Measurements from ENCODE around the gene BTNL2. TPM values are rescaled to one million over a fixed set of nuclear protein-coding genes. Genes with fewer than 3 reads are reported as not detected.

The BTNL2 gene
- total and polyA plus RNA-seq, 9 of the 15 experiments (the other 6 are each of a cell fraction or from before 2014, with no cell fraction given) = not detected

DNA sequence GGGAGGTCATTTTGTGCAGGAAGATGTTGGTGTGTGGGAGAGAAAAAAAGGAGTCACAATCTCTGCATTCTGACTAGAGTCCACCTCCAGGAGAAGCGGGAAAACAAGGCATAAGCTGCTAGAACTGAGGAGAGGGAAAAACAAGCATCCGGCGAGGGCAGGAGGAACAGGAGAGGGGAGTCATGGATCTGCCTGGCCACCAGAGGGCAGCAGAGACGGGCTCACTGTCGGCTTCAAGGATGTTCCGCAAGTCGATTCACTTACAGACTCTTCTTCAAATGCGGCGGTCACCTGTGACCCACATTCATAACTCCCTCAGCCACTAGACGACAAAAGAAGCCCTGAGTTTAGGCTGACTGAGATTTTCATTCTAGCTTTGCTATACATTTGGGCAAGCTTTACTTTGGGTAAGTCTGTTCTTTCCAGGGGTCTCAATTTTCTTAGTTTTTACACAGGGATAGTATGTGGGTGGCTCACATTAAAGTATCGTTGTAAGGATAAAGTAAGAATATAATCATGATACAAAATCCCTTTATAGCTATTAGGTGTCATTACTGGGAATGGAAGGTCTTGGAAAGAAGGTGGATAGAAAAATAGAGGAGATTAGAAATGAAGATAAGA is 6.6 kb upstream of the BTNL2 start (continued):
- TF ChIP-seq, protein P1, sequence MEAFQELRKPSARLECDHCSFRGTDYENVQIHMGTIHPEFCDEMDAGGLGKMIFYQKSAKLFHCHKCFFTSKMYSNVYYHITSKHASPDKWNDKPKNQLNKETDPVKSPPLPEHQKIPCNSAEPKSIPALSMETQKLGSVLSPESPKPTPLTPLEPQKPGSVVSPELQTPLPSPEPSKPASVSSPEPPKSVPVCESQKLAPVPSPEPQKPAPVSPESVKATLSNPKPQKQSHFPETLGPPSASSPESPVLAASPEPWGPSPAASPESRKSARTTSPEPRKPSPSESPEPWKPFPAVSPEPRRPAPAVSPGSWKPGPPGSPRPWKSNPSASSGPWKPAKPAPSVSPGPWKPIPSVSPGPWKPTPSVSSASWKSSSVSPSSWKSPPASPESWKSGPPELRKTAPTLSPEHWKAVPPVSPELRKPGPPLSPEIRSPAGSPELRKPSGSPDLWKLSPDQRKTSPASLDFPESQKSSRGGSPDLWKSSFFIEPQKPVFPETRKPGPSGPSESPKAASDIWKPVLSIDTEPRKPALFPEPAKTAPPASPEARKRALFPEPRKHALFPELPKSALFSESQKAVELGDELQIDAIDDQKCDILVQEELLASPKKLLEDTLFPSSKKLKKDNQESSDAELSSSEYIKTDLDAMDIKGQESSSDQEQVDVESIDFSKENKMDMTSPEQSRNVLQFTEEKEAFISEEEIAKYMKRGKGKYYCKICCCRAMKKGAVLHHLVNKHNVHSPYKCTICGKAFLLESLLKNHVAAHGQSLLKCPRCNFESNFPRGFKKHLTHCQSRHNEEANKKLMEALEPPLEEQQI (IDR thresholded peaks at IDR 0.05) = peak; percentile 48; the same call in 1 of the 2 replicates
- TF ChIP-seq, protein P2, sequence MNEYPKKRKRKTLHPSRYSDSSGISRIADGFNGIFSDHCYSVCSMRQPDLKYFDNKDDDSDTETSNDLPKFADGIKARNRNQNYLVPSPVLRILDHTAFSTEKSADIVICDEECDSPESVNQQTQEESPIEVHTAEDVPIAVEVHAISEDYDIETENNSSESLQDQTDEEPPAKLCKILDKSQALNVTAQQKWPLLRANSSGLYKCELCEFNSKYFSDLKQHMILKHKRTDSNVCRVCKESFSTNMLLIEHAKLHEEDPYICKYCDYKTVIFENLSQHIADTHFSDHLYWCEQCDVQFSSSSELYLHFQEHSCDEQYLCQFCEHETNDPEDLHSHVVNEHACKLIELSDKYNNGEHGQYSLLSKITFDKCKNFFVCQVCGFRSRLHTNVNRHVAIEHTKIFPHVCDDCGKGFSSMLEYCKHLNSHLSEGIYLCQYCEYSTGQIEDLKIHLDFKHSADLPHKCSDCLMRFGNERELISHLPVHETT (CRISPR knock-in tag; conservative IDR thresholded peaks at IDR 0.05 in 1 of 2, IDR thresholded peaks at IDR 0.05 in 1 of 2) = no peak
- TF ChIP-seq SP1 (CRISPR knock-in tag; IDR thresholded peaks at IDR 0.05) (no peak), STAG1 (CRISPR knock-in tag; IDR thresholded peaks at IDR 0.05; ENCODE audit: borderline replicate concordance) (peak; percentile 77; the same call in 1 of the 2 replicates), BHLHE40 (IDR thresholded peaks at IDR 0.05; ENCODE audit: low read length) (0 out of 2 replicates have a peak, but pooled peaks have one; percentile 4), XRCC4 (IDR thresholded peaks at IDR 0.05; ENCODE audit: extremely low read depth, insufficient read depth, insufficient read length) (no peak), ZFP36 (IDR thresholded peaks at IDR 0.05; ENCODE audit: low read depth, low read length, partially characterized antibody) (peak; percentile 23), JUND (IDR thresholded peaks at IDR 0.05; ENCODE audit: borderline replicate concordance, low read depth, low read length) (0 out of 2 replicates have a peak, but pooled peaks have one; percentile 19), JUND (tag; IDR thresholded peaks at IDR 0.05; ENCODE audit: borderline replicate concordance, low read depth, low read length) (no peak; the same call in 2 of the 3 replicates)
- TF ChIP-seq, protein P3, sequence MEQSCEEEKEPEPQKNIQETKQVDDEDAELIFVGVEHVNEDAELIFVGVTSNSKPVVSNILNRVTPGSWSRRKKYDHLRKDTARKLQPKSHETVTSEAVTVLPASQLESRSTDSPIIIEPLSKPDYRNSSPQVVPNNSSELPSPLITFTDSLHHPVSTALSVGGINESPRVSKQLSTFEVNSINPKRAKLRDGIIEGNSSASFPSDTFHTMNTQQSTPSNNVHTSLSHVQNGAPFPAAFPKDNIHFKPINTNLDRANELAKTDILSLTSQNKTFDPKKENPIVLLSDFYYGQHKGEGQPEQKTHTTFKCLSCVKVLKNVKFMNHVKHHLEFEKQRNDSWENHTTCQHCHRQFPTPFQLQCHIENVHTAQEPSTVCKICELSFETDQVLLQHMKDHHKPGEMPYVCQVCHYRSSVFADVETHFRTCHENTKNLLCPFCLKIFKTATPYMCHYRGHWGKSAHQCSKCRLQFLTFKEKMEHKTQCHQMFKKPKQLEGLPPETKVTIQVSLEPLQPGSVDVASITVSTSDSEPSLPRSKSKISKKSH (CRISPR knock-in tag; IDR thresholded peaks at IDR 0.05) = no peak
